ENCODE data around the gene CYP2E1.

GRCh38 chr10:133516057-133516456, 11.1 kb upstream of the CYP2E1 start:
- no peak for TF ChIP-seq EZH2 (IDR thresholded peaks at IDR 0.05; ENCODE audit: borderline replicate concordance, low read depth, low read length, severe bottlenecking)
- TF ChIP-seq, protein P1, sequence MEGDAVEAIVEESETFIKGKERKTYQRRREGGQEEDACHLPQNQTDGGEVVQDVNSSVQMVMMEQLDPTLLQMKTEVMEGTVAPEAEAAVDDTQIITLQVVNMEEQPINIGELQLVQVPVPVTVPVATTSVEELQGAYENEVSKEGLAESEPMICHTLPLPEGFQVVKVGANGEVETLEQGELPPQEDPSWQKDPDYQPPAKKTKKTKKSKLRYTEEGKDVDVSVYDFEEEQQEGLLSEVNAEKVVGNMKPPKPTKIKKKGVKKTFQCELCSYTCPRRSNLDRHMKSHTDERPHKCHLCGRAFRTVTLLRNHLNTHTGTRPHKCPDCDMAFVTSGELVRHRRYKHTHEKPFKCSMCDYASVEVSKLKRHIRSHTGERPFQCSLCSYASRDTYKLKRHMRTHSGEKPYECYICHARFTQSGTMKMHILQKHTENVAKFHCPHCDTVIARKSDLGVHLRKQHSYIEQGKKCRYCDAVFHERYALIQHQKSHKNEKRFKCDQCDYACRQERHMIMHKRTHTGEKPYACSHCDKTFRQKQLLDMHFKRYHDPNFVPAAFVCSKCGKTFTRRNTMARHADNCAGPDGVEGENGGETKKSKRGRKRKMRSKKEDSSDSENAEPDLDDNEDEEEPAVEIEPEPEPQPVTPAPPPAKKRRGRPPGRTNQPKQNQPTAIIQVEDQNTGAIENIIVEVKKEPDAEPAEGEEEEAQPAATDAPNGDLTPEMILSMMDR (IDR thresholded peaks at IDR 0.05; ENCODE audit: borderline replicate concordance, extremely low read depth, low read length, poor library complexity, severe bottlenecking): no peak
